BJ (cell line): Measurements from ENCODE around the gene MPRIP. TPM values are rescaled to one million over a fixed set of nuclear protein-coding genes. Genes with fewer than 3 reads are reported as not detected.

Experiments used
- CTCF ChIA-PET: fragments of 350-600 bp; formaldehyde crosslinking; extraction: SDS; loops from one replicate; lab custom pipeline; 2021; ENCODE audit warnings: antibody characterized with exemption, inconsistent platforms; lab: Yijun Ruan, JAX
- POLR2A ChIA-PET: fragments of 300-600 bp; sonication (Branson Sonifier 250); formaldehyde crosslinking; extraction: SDS; loops from one replicate; lab custom pipeline; 2021; ENCODE audit warnings: antibody characterized with exemption; lab: Charles Lee
- DNase-seq: peaks from one replicate; pipeline ENCODE4 v3.0.0-alpha.2; 2011; ENCODE audit warnings: low read depth
- H3K27me3 ChIP-seq: 2 replicates; pipeline ENCODE4 v1.6.0; 2011; ENCODE audit warnings: low read length; ENCODE audit not compliant: control insufficient read depth, insufficient read depth
- H3K36me3 ChIP-seq: 2 replicates; pipeline ENCODE4 v1.5.1; 2011; ENCODE audit warnings: low read length; ENCODE audit not compliant: control insufficient read depth, insufficient read depth
- H3K4me3 ChIP-seq: 2 replicates; pipeline ENCODE4 v1.5.1; 2011; ENCODE audit warnings: low read depth, mild to moderate bottlenecking, control low read depth, low read length
- polyA plus RNA-seq: library from polyadenylated mRNA; depleted of rRNA; stranded (reverse); fragments of >200 nt; gene quantifications from 2 replicates; pipeline ENCODE4 v1.2.3, GENCODE V29; 2011
- TF ChIP-seq, protein P1 (sequence below): IDR thresholded peaks from 2 replicates; pipeline ENCODE4 v1.5.1; 2011; ENCODE audit warnings: low read depth, mild to moderate bottlenecking, control low read depth, inconsistent platforms, low read length, moderate library complexity; ENCODE audit not compliant: insufficient read depth

The MPRIP gene
- polyA plus RNA-seq, 1 experiment = 149 TPM

DNA sequence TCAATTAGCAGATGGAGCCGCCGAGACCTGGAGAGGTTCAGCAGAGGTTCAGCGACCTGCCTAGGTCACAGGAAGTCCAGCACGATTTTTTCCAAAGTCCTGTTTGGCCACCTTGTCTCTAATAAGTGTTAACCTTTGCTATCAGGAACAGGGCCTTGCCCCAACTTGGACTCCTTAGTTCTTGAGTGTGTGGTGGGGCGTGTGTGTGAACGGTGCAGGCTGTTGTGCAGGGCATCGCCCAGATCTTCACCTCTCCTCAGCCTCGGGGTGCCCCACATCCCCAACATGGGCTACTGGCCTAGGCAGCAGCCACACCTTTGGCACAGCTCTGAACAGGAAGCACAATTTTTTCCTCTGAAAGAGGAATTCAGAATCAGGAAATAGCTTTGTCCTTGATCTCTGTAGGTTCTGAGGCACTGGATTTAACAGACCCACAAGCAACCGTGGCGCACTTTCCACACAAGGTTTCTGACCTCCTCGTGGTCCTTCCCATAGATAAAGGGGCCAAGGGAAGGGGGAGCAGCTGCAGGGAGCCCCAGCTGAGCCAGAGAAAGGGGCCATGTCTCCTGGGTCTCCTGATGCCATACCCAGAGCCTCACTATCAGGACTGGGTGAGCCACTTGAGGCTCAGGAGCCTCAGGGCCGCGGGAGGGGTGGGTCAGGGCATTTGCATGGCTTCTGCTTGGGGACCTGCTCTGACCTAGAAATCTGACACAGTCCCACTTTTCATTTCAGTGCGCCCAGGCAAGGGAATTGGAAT lies 10.4 kb downstream of the MPRIP start:
- no peak overlapping the region for H3K4me3 ChIP-seq
- CTCF ChIA-PET = interaction anchor here (0.8 to 1.7 kb wide), 3 partner anchors 10 to 31 kb away, joined by 3 to 5 read pairs (median 4); no protein-coding TSS in a partner anchor
- no peaks in the 10 kb centered on the region for H3K27me3 ChIP-seq
- POLR2A ChIA-PET = no interaction called here
- TF ChIP-seq, protein P1, sequence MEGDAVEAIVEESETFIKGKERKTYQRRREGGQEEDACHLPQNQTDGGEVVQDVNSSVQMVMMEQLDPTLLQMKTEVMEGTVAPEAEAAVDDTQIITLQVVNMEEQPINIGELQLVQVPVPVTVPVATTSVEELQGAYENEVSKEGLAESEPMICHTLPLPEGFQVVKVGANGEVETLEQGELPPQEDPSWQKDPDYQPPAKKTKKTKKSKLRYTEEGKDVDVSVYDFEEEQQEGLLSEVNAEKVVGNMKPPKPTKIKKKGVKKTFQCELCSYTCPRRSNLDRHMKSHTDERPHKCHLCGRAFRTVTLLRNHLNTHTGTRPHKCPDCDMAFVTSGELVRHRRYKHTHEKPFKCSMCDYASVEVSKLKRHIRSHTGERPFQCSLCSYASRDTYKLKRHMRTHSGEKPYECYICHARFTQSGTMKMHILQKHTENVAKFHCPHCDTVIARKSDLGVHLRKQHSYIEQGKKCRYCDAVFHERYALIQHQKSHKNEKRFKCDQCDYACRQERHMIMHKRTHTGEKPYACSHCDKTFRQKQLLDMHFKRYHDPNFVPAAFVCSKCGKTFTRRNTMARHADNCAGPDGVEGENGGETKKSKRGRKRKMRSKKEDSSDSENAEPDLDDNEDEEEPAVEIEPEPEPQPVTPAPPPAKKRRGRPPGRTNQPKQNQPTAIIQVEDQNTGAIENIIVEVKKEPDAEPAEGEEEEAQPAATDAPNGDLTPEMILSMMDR = no peak
- DNase-seq = no peak
- H3K36me3 ChIP-seq = peaks cover 6% of the 10 kb centered on the region

DNA sequence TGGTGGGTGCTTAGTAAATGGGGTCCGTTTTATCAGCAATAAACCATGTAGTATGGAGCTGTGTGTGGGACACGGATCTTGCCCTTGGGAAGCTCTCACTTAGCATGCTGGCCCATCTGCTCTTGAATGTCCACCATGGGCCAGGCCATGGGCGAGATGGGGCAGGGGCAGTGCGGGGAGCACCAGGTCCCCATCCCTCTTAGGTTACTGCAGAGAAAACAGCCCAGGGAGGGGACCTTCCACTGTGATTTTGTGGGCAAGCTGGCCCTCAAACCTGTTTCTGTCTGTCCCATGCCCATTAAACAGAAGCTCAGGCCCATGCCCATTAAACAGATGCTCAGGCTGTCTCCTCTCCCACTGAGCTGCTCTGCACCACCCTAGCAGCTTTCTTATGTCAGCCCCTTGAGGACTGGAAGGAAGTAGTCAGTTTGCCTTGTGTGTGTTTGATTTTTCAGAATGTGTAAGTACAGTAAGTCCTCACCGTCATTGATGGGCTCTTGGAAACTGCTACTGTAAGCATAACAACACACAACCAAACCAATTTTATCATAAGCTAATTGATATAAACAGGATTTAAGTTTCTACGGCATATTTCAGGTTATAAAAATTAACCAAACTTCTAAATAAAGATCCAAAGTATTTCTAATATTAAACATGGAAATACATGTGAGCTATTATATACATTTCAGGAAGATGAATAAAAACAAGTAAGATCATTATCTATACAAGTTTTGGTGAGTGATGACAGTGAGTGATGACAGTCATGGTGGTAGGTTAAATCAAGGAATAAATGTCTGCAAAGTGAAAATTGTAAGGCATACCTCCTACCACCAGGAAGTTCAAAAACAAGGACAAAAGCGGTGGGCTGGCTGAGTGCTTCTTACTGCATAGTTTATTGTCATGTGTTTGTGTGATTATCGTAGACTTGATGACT lies 11.5 kb downstream of the MPRIP start:
- no peak overlapping the region for H3K4me3 ChIP-seq
- H3K27me3 ChIP-seq = no peaks in the 10 kb centered on the region
- TF ChIP-seq, protein P1 = no peak
- H3K36me3 ChIP-seq = peaks cover 10% of the 10 kb centered on the region
- POLR2A ChIA-PET = no interaction called here
- CTCF ChIA-PET = interaction anchor here (1.3 to 1.7 kb wide), 2 partner anchors 9 to 18 kb away, joined by 4 to 5 read pairs; no protein-coding TSS in a partner anchor
- DNase-seq = no peak

GRCh38 chr17:17054636-17055035 lies 12.4 kb downstream of the MPRIP start:
- TF ChIP-seq, protein P1 = no peak
- Histone ChIP-seq H3K4me3 (no peak overlapping the region), H3K27me3 (no peaks in the 10 kb centered on the region), H3K36me3 (peaks cover 14% of the 10 kb centered on the region)
- POLR2A ChIA-PET = no interaction called here
- CTCF ChIA-PET = interaction anchor here (1.0 kb wide), 1 partner anchor 18 kb away, joined by 3 read pairs; no protein-coding TSS in a partner anchor
- DNase-seq = no peak

DNA sequence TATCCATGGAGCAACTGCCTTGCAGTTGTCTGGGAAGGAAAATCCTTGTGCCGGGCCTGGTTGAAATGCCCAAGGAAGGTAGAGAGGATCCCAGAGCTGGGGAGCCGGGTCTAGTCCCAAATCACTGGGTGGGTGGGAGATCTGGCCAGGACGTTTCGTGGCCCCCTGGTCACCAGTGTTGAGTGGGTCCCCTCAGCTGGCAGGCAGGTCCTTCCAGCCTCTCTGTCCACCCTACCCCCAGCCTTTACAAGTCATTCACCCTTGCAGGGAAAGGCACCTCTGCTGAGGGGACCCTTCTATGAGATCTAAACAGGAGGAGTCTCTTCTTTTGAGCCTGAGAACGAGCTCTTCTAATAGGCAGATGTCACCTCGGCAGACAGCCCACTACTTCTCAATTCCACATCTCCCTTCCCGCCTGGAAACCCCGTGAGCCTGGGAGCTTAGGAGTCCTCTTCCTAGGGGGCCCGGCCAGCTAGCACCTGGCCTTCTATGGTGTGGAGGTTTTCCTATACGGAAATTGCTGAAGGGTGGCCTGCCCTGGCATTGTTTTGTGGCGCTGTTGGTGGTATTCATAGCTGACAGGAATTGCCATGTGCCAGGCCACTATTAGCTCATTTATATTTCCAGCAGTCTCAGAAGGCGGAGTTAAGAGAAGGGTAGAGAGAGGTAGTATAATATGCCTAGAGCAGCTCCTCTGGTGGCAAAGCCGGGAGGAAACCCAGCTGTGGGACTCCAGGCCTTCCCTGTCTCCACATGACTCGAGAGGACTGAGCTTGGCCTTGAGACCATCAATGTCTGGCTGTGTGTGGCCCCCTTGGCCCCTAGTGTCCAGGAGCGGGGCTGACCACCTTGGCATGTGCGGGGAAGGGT lies 13.3 kb downstream of the MPRIP start:
- Histone ChIP-seq H3K36me3 (peaks cover 14% of the 10 kb centered on the region), H3K4me3 (no peak overlapping the region), H3K27me3 (no peaks in the 10 kb centered on the region)
- TF ChIP-seq, protein P1 = peak; percentile 13; the same call in 1 of the 2 replicates
- ChIA-PET CTCF (interaction anchor here (1.0 kb wide), 2 partner anchors 8 to 19 kb away, joined by 3 read pairs; no protein-coding TSS in a partner anchor), POLR2A (no interaction called here)
- DNase-seq = no peak
